Natural killer cell (primary cell): ENCODE data around the gene ACHE. TPM values are rescaled to one million over a fixed set of nuclear protein-coding genes. Genes with fewer than 3 reads are reported as not detected.
A peak's percentile ranks its signal among the peaks of the same experiment; 100 is the strongest.

Experiments used
- ATAC-seq, 3 donors: fragments of 150-1000 bp in 2 of 3; fragments of 200-7000 bp in 1 of 3; cut with Tn5 transposase; 1 replicate in 1 of 3; 2 replicates in 2 of 3; pipeline ENCODE4 v1.10.0; 2021; ENCODE audit warnings: mild to moderate bottlenecking in 2 of 3, moderate library complexity in 2 of 3
- DNase-seq, 2 donors: peaks; one replicate each; pipeline versions ENCODE4 v3.0.0 to v3.0.0-alpha.2; 2013 to 2021; ENCODE audit warnings: mixed read lengths in 1 of 2
- H3K27ac ChIP-seq: one replicate; pipeline ENCODE4 v1.5.1; 2013; ENCODE audit warnings: mild to moderate bottlenecking, low read length
- H3K27me3 ChIP-seq: one replicate; pipeline ENCODE4 v1.6.1; 2013; ENCODE audit warnings: low read length; ENCODE audit not compliant: control insufficient read depth, insufficient read depth
- H3K36me3 ChIP-seq: one replicate; pipeline ENCODE4 v1.6.1; 2013; ENCODE audit warnings: low read length; ENCODE audit not compliant: control insufficient read depth, insufficient read depth
- H3K4me1 ChIP-seq: one replicate; pipeline ENCODE4 v1.6.1; 2013; ENCODE audit warnings: low read length; ENCODE audit not compliant: control insufficient read depth, insufficient read depth
- H3K4me3 ChIP-seq: one replicate; pipeline ENCODE4 v1.5.1; 2013; ENCODE audit warnings: low read length
- H3K9me3 ChIP-seq: one replicate; pipeline ENCODE4 v1.6.1; 2013; ENCODE audit warnings: low read length; ENCODE audit not compliant: control insufficient read depth, insufficient read depth
- H3K27ac Mint-ChIP-seq, 2 donors: one replicate each; pipeline ENCODE4 v1.8.0; 2022; ENCODE audit warnings: mild to moderate bottlenecking in 2 of 2, mixed read lengths in 2 of 2, moderate library complexity in 1 of 2
- H3K27me3 Mint-ChIP-seq, 2 donors: one replicate each; pipeline ENCODE4 v1.8.0; 2022; ENCODE audit warnings: low read depth in 2 of 2, mixed read lengths in 2 of 2
- H3K36me3 Mint-ChIP-seq: one replicate; pipeline ENCODE4 v1.8.0; 2022; ENCODE audit warnings: mixed read lengths
- H3K4me1 Mint-ChIP-seq, 2 donors: one replicate each; pipeline ENCODE4 v1.8.0; 2022; ENCODE audit warnings: mixed read lengths in 2 of 2
- H3K4me3 Mint-ChIP-seq: one replicate; pipeline ENCODE4 v1.8.0; 2022; ENCODE audit warnings: mild to moderate bottlenecking, moderate library complexity, mixed read lengths
- H3K9me3 Mint-ChIP-seq, 2 donors: one replicate each; pipeline ENCODE4 v1.8.0; 2022; ENCODE audit warnings: mixed read lengths in 2 of 2
- WGBS: methylation state at CpG from one replicate; pipeline ENCODE4 v1.1.7; 2013; ENCODE audit warnings: missing lambda C conversion rate; ENCODE audit not compliant: insufficient coverage; 5-methylcytosine and 5-hydroxymethylcytosine counted together
- intact Hi-C: fragments of 100-400 bp; cut with micrococcal nuclease; formaldehyde crosslinking; loops from one replicate; pipeline ENCODE4 v1.14.2; 2022
- total RNA-seq, 4 donors: library from RNA; stranded (reverse); fragments of 120-200 nt in 1 of 4; gene quantifications; one replicate each; pipeline versions ENCODE4 v1.2.3 to v1.2.4, GENCODE V29; 2013 to 2022
- TF ChIP-seq, protein P1 (sequence below): fragments of 200-600 bp; IDR thresholded peaks from one replicate; pipeline ENCODE4 v1.8.0; 2022; ENCODE audit warnings: antibody characterized with exemption

Gene ACHE
- total RNA-seq, 3 donors from 2014 or later (not counting 1 experiment from before 2014, with no cell fraction given): 0.18 to 0.84 (median 0.47) TPM

GRCh38 chr7:100878685-100879084 is 17.0 kb downstream of the ACHE start:
- no peak for DNase-seq
- no peak overlapping the region for H3K4me3 ChIP-seq
- Mint-ChIP-seq H3K4me1 (peaks cover 53 to 54% of the 10 kb centered on the region in 2 donors), H3K27ac (peak overlapping the region in 1 of 2 donors; percentile 24), H3K4me3 (no peak overlapping the region), H3K36me3 (no peaks in the 10 kb centered on the region), H3K9me3 (peaks cover 0 to 2% of the 10 kb centered on the region in 2 donors), H3K27me3 (no peaks in the 10 kb centered on the region)
- intact Hi-C loops: no loop called here
- no peak for ATAC-seq
- peaks cover 28% of the 10 kb centered on the region for H3K4me1 ChIP-seq
- H3K36me3 ChIP-seq: peaks cover 41% of the 10 kb centered on the region
- H3K27ac ChIP-seq: no peak overlapping the region
- WGBS: 94% methylated on average over 6 of the region's 6 CpGs
- no peaks in the 10 kb centered on the region for H3K9me3 ChIP-seq
- TF ChIP-seq, protein P1, sequence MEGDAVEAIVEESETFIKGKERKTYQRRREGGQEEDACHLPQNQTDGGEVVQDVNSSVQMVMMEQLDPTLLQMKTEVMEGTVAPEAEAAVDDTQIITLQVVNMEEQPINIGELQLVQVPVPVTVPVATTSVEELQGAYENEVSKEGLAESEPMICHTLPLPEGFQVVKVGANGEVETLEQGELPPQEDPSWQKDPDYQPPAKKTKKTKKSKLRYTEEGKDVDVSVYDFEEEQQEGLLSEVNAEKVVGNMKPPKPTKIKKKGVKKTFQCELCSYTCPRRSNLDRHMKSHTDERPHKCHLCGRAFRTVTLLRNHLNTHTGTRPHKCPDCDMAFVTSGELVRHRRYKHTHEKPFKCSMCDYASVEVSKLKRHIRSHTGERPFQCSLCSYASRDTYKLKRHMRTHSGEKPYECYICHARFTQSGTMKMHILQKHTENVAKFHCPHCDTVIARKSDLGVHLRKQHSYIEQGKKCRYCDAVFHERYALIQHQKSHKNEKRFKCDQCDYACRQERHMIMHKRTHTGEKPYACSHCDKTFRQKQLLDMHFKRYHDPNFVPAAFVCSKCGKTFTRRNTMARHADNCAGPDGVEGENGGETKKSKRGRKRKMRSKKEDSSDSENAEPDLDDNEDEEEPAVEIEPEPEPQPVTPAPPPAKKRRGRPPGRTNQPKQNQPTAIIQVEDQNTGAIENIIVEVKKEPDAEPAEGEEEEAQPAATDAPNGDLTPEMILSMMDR: no peak
- no peaks in the 10 kb centered on the region for H3K27me3 ChIP-seq

GRCh38 chr7:100878013-100878412 is 17.7 kb downstream of the ACHE start:
- no peaks in the 10 kb centered on the region for H3K36me3 Mint-ChIP-seq
- H3K9me3 Mint-ChIP-seq: peaks cover 0 to 2% of the 10 kb centered on the region in 2 donors
- DNase-seq (no peak), ATAC-seq (no peak)
- no peak overlapping the region for H3K27ac ChIP-seq
- peaks cover 46 to 54% of the 10 kb centered on the region in 2 donors for H3K4me1 Mint-ChIP-seq
- intact Hi-C loops: no loop called here
- H3K27me3 ChIP-seq: no peaks in the 10 kb centered on the region
- peak overlapping the region in 1 of 2 donors; percentile 48 for H3K27ac Mint-ChIP-seq
- H3K4me3 ChIP-seq: no peak overlapping the region
- H3K36me3 ChIP-seq: peaks cover 34% of the 10 kb centered on the region
- TF ChIP-seq, protein P1: no peak
- H3K9me3 ChIP-seq: no peaks in the 10 kb centered on the region
- H3K27me3 Mint-ChIP-seq: no peaks in the 10 kb centered on the region
- peaks cover 28% of the 10 kb centered on the region for H3K4me1 ChIP-seq
- H3K4me3 Mint-ChIP-seq: no peak overlapping the region
- WGBS: 79% methylated on average over 7 of the region's 7 CpGs

GRCh38 chr7:100875356-100875751 is 20.3 kb downstream of the ACHE start:
- TF ChIP-seq, protein P1: no peak
- intact Hi-C loops: loop anchor here (2.0 kb wide), 1 partner anchor 13 kb away; the partner anchor contains the start of gene UFSP1
- H3K4me1 Mint-ChIP-seq: peaks cover 35 to 49% of the 10 kb centered on the region in 2 donors
- no peaks in the 10 kb centered on the region for H3K36me3 Mint-ChIP-seq
- peak overlapping the region; percentile 90 to 99 for H3K27ac Mint-ChIP-seq
- no peaks in the 10 kb centered on the region for H3K9me3 ChIP-seq
- peak; percentile 19 to 27 (median 22) for ATAC-seq
- peaks cover 0 to 2% of the 10 kb centered on the region in 2 donors for H3K9me3 Mint-ChIP-seq
- H3K27me3 ChIP-seq: no peaks in the 10 kb centered on the region
- peak in 1 of 2 donors; percentile 63 for DNase-seq
- WGBS: 0% methylated on average over 39 of the region's 39 CpGs
- no peaks in the 10 kb centered on the region for H3K27me3 Mint-ChIP-seq
- H3K36me3 ChIP-seq: peaks cover 12% of the 10 kb centered on the region
- peak overlapping the region; percentile 98 for H3K4me3 Mint-ChIP-seq
- H3K4me3 ChIP-seq: peak overlapping the region; percentile 65
- H3K4me1 ChIP-seq: peaks cover 28% of the 10 kb centered on the region
- H3K27ac ChIP-seq: peak overlapping the region; percentile 91
